Coronary artery (tissue), 2 donors: ENCODE data around the gene ETV7.
"Not testable (repeated sequence)": the region's sequence is repeated elsewhere in the genome, so short reads cannot be mapped to it uniquely, and the experiment has no call there.

Source experiments
- DNase-seq: peaks from one replicate; pipeline ENCODE4 v3.0.0-alpha.2; 2017; ENCODE audit warnings: low spot score
- H3K27ac ChIP-seq, 2 donors: fragments of 200-600 bp; sonication (generic); one replicate each; pipeline ENCODE4 v1.5.1; 2016 to 2019
- H3K4me3 ChIP-seq: fragments of 200-600 bp; sonication (generic); 2 replicates; pipeline ENCODE4 v1.5.1; 2016; ENCODE audit warnings: mild to moderate bottlenecking, moderate library complexity
- TF ChIP-seq, protein P1 (sequence below): fragments of 200-600 bp; sonication (generic); IDR thresholded peaks from one replicate; pipeline ENCODE4 v1.5.1; 2019; ENCODE audit warnings: antibody characterized with exemption

ETV7 gene

DNA sequence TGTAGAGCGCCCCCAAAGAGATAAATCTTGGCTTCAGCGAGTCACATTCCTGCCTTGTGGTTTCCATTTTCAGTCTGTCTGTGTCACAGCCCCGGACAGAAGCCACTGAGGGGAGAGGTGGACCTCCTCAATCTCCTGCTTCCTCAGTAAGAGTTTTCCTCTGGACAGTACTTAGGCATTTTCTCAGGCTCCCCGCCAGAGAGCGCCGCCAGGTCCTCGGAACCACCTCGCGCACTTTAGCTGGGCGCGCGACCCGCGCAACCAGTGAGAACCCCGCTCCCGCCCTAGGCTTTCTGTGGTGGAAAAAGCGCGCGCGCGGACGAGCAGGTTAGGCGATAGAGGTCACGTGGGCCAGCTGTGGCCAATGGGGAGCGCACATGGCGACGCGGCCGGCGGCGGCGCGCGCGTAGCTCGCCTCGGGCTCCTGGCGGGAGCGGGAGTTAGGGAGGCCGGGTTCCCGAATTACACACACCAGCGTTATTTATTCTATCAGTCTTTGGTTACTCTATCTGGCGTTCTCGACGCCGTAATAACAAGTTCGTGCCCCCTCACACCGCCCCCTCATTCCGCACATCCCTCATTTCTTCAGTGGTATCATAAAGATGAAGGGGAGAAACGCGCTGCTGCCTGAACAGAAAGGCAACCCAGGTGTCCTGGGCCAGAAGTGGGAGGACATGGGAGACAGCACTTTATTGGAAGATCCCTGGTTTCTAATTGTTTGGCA, 35.8 kb upstream of the ETV7 start:
- DNase-seq = peak; percentile 99
- peak overlapping the region; percentile 76 for H3K4me3 ChIP-seq
- peak overlapping the region; percentile 61 to 85 for H3K27ac ChIP-seq
- TF ChIP-seq, protein P1, sequence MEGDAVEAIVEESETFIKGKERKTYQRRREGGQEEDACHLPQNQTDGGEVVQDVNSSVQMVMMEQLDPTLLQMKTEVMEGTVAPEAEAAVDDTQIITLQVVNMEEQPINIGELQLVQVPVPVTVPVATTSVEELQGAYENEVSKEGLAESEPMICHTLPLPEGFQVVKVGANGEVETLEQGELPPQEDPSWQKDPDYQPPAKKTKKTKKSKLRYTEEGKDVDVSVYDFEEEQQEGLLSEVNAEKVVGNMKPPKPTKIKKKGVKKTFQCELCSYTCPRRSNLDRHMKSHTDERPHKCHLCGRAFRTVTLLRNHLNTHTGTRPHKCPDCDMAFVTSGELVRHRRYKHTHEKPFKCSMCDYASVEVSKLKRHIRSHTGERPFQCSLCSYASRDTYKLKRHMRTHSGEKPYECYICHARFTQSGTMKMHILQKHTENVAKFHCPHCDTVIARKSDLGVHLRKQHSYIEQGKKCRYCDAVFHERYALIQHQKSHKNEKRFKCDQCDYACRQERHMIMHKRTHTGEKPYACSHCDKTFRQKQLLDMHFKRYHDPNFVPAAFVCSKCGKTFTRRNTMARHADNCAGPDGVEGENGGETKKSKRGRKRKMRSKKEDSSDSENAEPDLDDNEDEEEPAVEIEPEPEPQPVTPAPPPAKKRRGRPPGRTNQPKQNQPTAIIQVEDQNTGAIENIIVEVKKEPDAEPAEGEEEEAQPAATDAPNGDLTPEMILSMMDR = peak; percentile 39

- TF ChIP-seq, protein P1 = no peak
- no peak for DNase-seq
- Histone ChIP-seq H3K4me3 (peak overlapping the region; percentile 76), H3K27ac (peak overlapping the region; percentile 61 to 85)
Measured at GRCh38 chr6:36422714-36423100, 35.2 kb upstream of the ETV7 start.

DNA sequence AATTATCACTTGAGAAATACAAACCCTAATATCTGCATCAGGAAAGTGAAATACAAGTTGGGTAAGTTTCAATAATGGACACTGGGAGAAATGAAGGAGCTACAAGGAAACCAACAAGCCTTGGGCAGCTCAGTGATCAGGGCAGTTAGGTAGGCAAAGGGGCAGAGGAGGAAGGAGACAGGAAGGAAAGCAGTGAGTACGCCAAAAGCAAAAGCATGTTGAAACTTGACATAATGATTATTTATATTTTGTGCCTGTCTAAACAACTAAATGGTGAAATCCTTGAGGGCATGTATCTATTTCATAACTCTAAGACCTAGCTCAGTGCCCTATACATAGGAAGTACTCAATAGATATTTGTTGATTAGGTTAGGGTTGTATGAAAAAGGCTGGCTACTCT, 31.8 kb upstream of the ETV7 start:
- TF ChIP-seq, protein P1 = no peak
- Histone ChIP-seq H3K27ac (no peak overlapping the region), H3K4me3 (no peak overlapping the region)
- no peak for DNase-seq

DNA sequence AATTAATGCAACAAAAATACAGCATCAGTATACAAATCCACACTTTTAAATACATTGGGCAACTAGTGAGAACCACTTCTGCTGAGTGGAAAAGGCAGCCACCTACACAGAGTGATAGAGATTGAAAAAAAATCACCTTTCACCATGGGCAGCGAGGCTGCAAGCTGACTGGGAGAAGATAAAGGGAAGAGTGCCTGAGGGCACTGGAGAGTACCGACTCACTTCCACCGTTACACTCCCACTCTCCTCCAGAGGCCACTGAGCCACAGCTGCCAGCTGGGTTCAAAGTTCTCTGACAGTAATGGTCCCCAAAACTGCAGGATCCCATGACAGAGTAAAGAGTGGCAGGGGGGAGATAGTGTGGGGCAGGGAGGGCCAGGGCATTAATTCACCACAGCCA, 31.1 kb upstream of the ETV7 start:
- H3K27ac ChIP-seq = no peak overlapping the region
- TF ChIP-seq, protein P1 = no peak
- no peak overlapping the region for H3K4me3 ChIP-seq
- no peak for DNase-seq

GRCh38 chr6:36414481-36414880, 27.0 kb upstream of the ETV7 start:
- TF ChIP-seq, protein P1 = no peak
- Histone ChIP-seq H3K4me3 (no peak overlapping the region), H3K27ac (no peak overlapping the region)
- DNase-seq = no peak

GRCh38 chr6:36413489-36414480, 26.3 kb upstream of the ETV7 start:
- TF ChIP-seq, protein P1 = no peak
- H3K4me3 ChIP-seq = no peak overlapping the region
- no peak for DNase-seq
- H3K27ac ChIP-seq = no peak overlapping the region

DNA sequence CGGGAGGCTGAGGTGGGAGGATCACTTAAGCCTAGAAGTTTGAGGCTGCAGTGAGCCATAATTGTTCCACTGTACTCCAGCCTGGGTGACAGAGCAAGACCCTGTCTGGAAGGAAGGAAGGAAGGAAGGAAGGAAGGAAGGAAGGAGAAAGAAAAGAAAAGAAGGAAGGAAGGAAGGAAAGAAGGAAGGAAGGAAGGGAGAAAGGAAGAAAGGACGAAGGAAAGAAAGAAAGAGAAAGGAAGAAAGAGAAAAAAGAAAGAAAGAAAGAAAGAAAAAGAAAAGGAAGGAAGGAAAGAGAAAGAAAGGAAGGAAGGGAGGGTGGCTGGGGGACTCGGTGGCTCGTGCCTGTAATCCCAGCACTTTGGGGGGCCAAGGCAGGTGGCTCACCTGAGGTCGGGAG, 22.2 kb upstream of the ETV7 start:
- not testable (repeated sequence) for H3K27ac ChIP-seq, DNase-seq, H3K4me3 ChIP-seq
